Pancreas (tissue), 10 donors: Measurements from ENCODE around the gene GRXCR2. TPM values are rescaled to one million over a fixed set of nuclear protein-coding genes. Genes with fewer than 3 reads are reported as not detected.

Source experiments
- ATAC-seq, 4 donors: fragments of 200-7000 bp; cut with Tn5 transposase; one replicate each; pipeline versions ENCODE4 v1.8.0 to v1.9.1; 2020; ENCODE audit warnings: mild to moderate bottlenecking in 4 of 4, moderate library complexity in 4 of 4
- DNase-seq, 6 donors: peaks; one replicate each; pipeline ENCODE4 v3.0.0-alpha.2; 2020
- FAIRE-seq: peaks from 2 replicates; lab custom pipeline; 2012; peaks lifted over from hg19 to GRCh38; lab: Jason Lieb, UNC
- H3K27ac ChIP-seq, 4 donors: fragments of 200-600 bp; sonication (generic); 1 replicate in 3 of 4; 2 replicates in 1 of 4; pipeline versions ENCODE4 v1.5.0 to v1.8.0; 2020
- H3K27me3 ChIP-seq, 4 donors: fragments of 200-600 bp; one replicate each; pipeline ENCODE4 v1.8.0; 2021
- H3K36me3 ChIP-seq, 3 donors: fragments of 200-600 bp; sonication (generic) in 1 of 3; one replicate each; pipeline versions ENCODE4 v1.5.0 to v1.8.0; 2020 to 2021
- H3K4me1 ChIP-seq, 3 donors: fragments of 200-600 bp; one replicate each; pipeline ENCODE4 v1.8.0; 2021
- H3K4me3 ChIP-seq, 4 donors: fragments of 200-600 bp; sonication (generic) in 2 of 4; one replicate each; pipeline versions ENCODE4 v1.5.0 to v1.8.0; 2020 to 2021
- H3K9me3 ChIP-seq, 4 donors: fragments of 200-600 bp; one replicate each; pipeline ENCODE4 v1.8.0; 2021
- CTCF ChIP-seq, 4 donors: fragments of 200-600 bp; sonication (generic) in 3 of 4; IDR thresholded peaks; one replicate each; pipeline versions ENCODE4 v1.5.0 to v1.8.0; 2021; ENCODE audit warnings: antibody characterized with exemption in 4 of 4
- whole genome bisulfite sequencing, 2 donors: extraction: QIAGEN DNeasy Blood & Tissue Kit; methylation state at CpG; one replicate each; pipeline ENCODE4 v1.1.7; 2013; 5-methylcytosine and 5-hydroxymethylcytosine counted together
- intact Hi-C, 3 donors: fragments of 100-400 bp; cut with DNase I; formaldehyde crosslinking; loops; one replicate each; pipeline versions ENCODE4 v1.11.1 to v1.14.2; 2022
- polyA plus RNA-seq, 2 donors: library from polyadenylated mRNA; stranded (reverse); fragments of 200-250 nt; gene quantifications; one replicate each; pipeline ENCODE4 v1.2.3, GENCODE V29; 2013
- total RNA-seq, 6 donors: library from RNA; stranded (reverse); fragmentation: NEBNext Ultra II Directional in 4 of 6; extraction: Animal tissue kit (Norgen Biotek cat#: 25700) in 4 of 6; gene quantifications; one replicate each; pipeline versions ENCODE4 v1.2.1 to v1.2.4, GENCODE V29; 2021 to 2023
- donor health status: healthy with polysubstance abuse.
- donor health status: DM: no; HTN: no; CAD: no; lungs with moderate emphysema.
- donor health status: DM: no; HTN: no; CAD: no.
- donor health status: control.
- donor health status: control.
- donor health status: Bipolar disorder and iron deficiency.
- donor health status: DM: yes; HTN: yes; CAD: no.
- donor health status: DM: no; HTN: no; CAD: no.
- donor health status: DM: no; HTN: no; CAD: no.
- donor health status: DM: yes; HTN: yes; CAD: no.

Gene GRXCR2
- total and polyA plus RNA-seq, 8 donors: 0.12 TPM; not detected in 7

- TF ChIP-seq CTCF (IDR thresholded peaks at IDR 0.05): no peak
- H3K36me3 ChIP-seq: no peaks in the 10 kb centered on the region
- H3K9me3 ChIP-seq: no peaks in the 10 kb centered on the region
- no peak for FAIRE-seq
- DNase-seq: no peak
- ATAC-seq: no peak
- peaks cover 10 to 38% (median 14%) of the 10 kb centered on the region in 3 donors for H3K4me1 ChIP-seq
- no peak overlapping the region for H3K27ac ChIP-seq
- 28 to 29% methylated on average over 1 of the region's 1 CpG for WGBS, 2 donors
- H3K4me3 ChIP-seq: no peak overlapping the region
- intact Hi-C loops: no loop called here
- H3K27me3 ChIP-seq: no peaks in the 10 kb centered on the region
Measured at GRCh38 chr5:145830594-145830993, 42.2 kb downstream of the GRXCR2 start.

GRCh38 chr5:145829708-145830361, 43.0 kb downstream of the GRXCR2 start:
- ATAC-seq (peak; percentile 66 to 78 (median 76)), FAIRE-seq (no peak), DNase-seq (peak in 3 of 6 donors; percentile 49 to 58 (median 53))
- Histone ChIP-seq H3K27me3 (no peaks in the 10 kb centered on the region), H3K36me3 (no peaks in the 10 kb centered on the region), H3K27ac (peak overlapping the region in 1 of 4 donors; percentile 15), H3K9me3 (no peaks in the 10 kb centered on the region), H3K4me3 (no peak overlapping the region), H3K4me1 (peaks cover 10 to 41% (median 14%) of the 10 kb centered on the region in 3 donors)
- TF ChIP-seq CTCF (IDR thresholded peaks at IDR 0.05): no peak
- intact Hi-C loops: loop anchor here in 1 of 3 donors (5.0 kb wide), 1 partner anchor 148 kb away; no protein-coding TSS in a partner anchor

GRCh38 chr5:145826895-145827674, 45.7 kb downstream of the GRXCR2 start:
- no peak overlapping the region for H3K27ac ChIP-seq
- H3K4me1 ChIP-seq: peaks cover 10 to 36% (median 14%) of the 10 kb centered on the region in 3 donors
- intact Hi-C loops: loop anchor here in 1 of 3 donors (5.0 kb wide), 1 partner anchor 145 kb away; no protein-coding TSS in a partner anchor
- no peak for FAIRE-seq
- no peak for DNase-seq
- H3K9me3 ChIP-seq: no peaks in the 10 kb centered on the region
- WGBS, 2 donors: 33 to 34% methylated on average over 8 of the region's 8 CpGs
- H3K36me3 ChIP-seq: no peaks in the 10 kb centered on the region
- no peak for ATAC-seq
- H3K27me3 ChIP-seq: no peaks in the 10 kb centered on the region
- H3K4me3 ChIP-seq: no peak overlapping the region
- no peak for TF ChIP-seq CTCF (IDR thresholded peaks at IDR 0.05)

GRCh38 chr5:145825751-145826180, 47.0 kb downstream of the GRXCR2 start:
- H3K27me3 ChIP-seq: no peaks in the 10 kb centered on the region
- 62 to 67% methylated on average over 3 of the region's 3 CpGs for WGBS, 2 donors
- H3K4me1 ChIP-seq: peaks cover 10 to 32% (median 14%) of the 10 kb centered on the region in 3 donors
- ATAC-seq (peak in 3 of 4 donors; percentile 67 to 74 (median 72)), FAIRE-seq (no peak), DNase-seq (no peak)
- intact Hi-C loops: loop anchor here in 1 of 3 donors (5.0 kb wide), 1 partner anchor 143 kb away; no protein-coding TSS in a partner anchor
- no peak overlapping the region for H3K27ac ChIP-seq
- no peak overlapping the region for H3K4me3 ChIP-seq
- TF ChIP-seq CTCF (IDR thresholded peaks at IDR 0.05): peak; percentile 31 to 53 (median 40)
- H3K36me3 ChIP-seq: no peaks in the 10 kb centered on the region
- H3K9me3 ChIP-seq: no peaks in the 10 kb centered on the region
